ENCODE results near the gene SRPRA. TPM values are rescaled to one million over a fixed set of nuclear protein-coding genes. Genes with fewer than 3 reads are reported as not detected.
A peak's percentile ranks its signal among the peaks of the same experiment; 100 is the strongest.

The SRPRA gene
- polyA plus RNA-seq, 1 donor (not counting 4 experiments of a cell fraction or from before 2014, with no cell fraction given), result 56.0 TPM

- peaks cover 31% of the 10 kb centered on the region for H3K4me1 ChIP-seq (ENCODE audit: control insufficient read depth, extremely low read depth, insufficient read depth, low read length)
- FAIRE-seq (no peak), DNase-seq (ENCODE audit: low read depth, low spot score) (no peak)
- peak overlapping the region; percentile 32 for H2AFZ ChIP-seq (ENCODE audit: control insufficient read depth, low read length)
- H4K20me1 ChIP-seq (ENCODE audit: control insufficient read depth, extremely low read depth, insufficient read depth, low read length), result no peaks in the 10 kb centered on the region
- H3K9ac ChIP-seq (ENCODE audit: control insufficient read depth, extremely low read depth, insufficient read depth, low read length), result no peak overlapping the region
- H3K27ac ChIP-seq (ENCODE audit: control insufficient read depth, insufficient read depth, low read length), result peak overlapping the region; percentile 25
- no peaks in the 10 kb centered on the region for H3K9me3 ChIP-seq (ENCODE audit: control insufficient read depth, low read depth, low read length)
- no peaks in the 10 kb centered on the region for H3K36me3 ChIP-seq (ENCODE audit: control insufficient read depth in 2 of 2, extremely low read depth in 1 of 2, insufficient read depth in 2 of 2, low read length in 2 of 2)
- no peaks in the 10 kb centered on the region for H3K9me1 ChIP-seq (ENCODE audit: control insufficient read depth, extremely low read depth, insufficient read depth, low read length)
- no peak overlapping the region for H3K4me3 ChIP-seq (ENCODE audit: control insufficient read depth in 2 of 3, extremely low read depth in 1 of 3, insufficient read depth in 2 of 3, low read depth in 1 of 3, low read length in 3 of 3)
- TF ChIP-seq CTCF (optimal IDR thresholded peaks at IDR 0.05 in 1 of 3, IDR thresholded peaks at IDR 0.05 in 1 of 3, conservative IDR thresholded peaks at IDR 0.05 in 1 of 3; ENCODE audit: extremely low read depth in 1 of 3, insufficient read depth in 2 of 3, low read length in 3 of 3) (no peak), EZH2 (IDR thresholded peaks at IDR 0.05; ENCODE audit: low read length) (no peak)
- dilution Hi-C loops (cut with MboI; ENCODE audit: extremely low pct_ligation_motif_present, low sequenced_read_pairs), result no loop called here
- peak overlapping the region; percentile 7 for H3K4me2 ChIP-seq (ENCODE audit: control insufficient read depth, extremely low read depth, insufficient read depth, low read depth, low read length)
- H3K79me2 ChIP-seq (ENCODE audit: control insufficient read depth, insufficient read depth, low read length), result no peaks in the 10 kb centered on the region
- H3K27me3 ChIP-seq (ENCODE audit: control insufficient read depth, extremely low read depth, insufficient read depth, low read length), result no peaks in the 10 kb centered on the region
These were observed 44.3 kb upstream of the SRPRA start for GRCh38 chr11:126312961-126313360.

- Histone ChIP-seq H3K4me2 (ENCODE audit: control insufficient read depth, extremely low read depth, insufficient read depth, low read depth, low read length) (no peak overlapping the region), H3K9me3 (ENCODE audit: control insufficient read depth, low read depth, low read length) (no peaks in the 10 kb centered on the region), H3K27me3 (ENCODE audit: control insufficient read depth, extremely low read depth, insufficient read depth, low read length) (no peaks in the 10 kb centered on the region), H3K4me1 (ENCODE audit: control insufficient read depth, extremely low read depth, insufficient read depth, low read length) (peaks cover 26% of the 10 kb centered on the region), H3K27ac (ENCODE audit: control insufficient read depth, insufficient read depth, low read length) (no peak overlapping the region), H3K36me3 (ENCODE audit: control insufficient read depth in 2 of 2, extremely low read depth in 1 of 2, insufficient read depth in 2 of 2, low read length in 2 of 2) (no peaks in the 10 kb centered on the region), H3K9me1 (ENCODE audit: control insufficient read depth, extremely low read depth, insufficient read depth, low read length) (no peaks in the 10 kb centered on the region), H3K79me2 (ENCODE audit: control insufficient read depth, insufficient read depth, low read length) (peaks cover under 1% of the 10 kb centered on the region), H3K4me3 (ENCODE audit: control insufficient read depth in 2 of 3, extremely low read depth in 1 of 3, insufficient read depth in 2 of 3, low read depth in 1 of 3, low read length in 3 of 3) (no peak overlapping the region), H2AFZ (ENCODE audit: control insufficient read depth, low read length) (no peak overlapping the region), H4K20me1 (ENCODE audit: control insufficient read depth, extremely low read depth, insufficient read depth, low read length) (no peaks in the 10 kb centered on the region), H3K9ac (ENCODE audit: control insufficient read depth, extremely low read depth, insufficient read depth, low read length) (no peak overlapping the region)
- FAIRE-seq (no peak), DNase-seq (ENCODE audit: low read depth, low spot score) (no peak)
- TF ChIP-seq CTCF (optimal IDR thresholded peaks at IDR 0.05 in 1 of 3, IDR thresholded peaks at IDR 0.05 in 1 of 3, conservative IDR thresholded peaks at IDR 0.05 in 1 of 3; ENCODE audit: extremely low read depth in 1 of 3, insufficient read depth in 2 of 3, low read length in 3 of 3) (no peak), EZH2 (IDR thresholded peaks at IDR 0.05; ENCODE audit: low read length) (no peak)
- dilution Hi-C loops (cut with MboI; ENCODE audit: extremely low pct_ligation_motif_present, low sequenced_read_pairs), result no loop called here
These were observed 43.0 kb upstream of the SRPRA start for GRCh38 chr11:126311401-126312291.

Measured in keratinocyte (primary cell).